Naive thymus-derived CD4-positive, alpha-beta T cell (primary cell): ENCODE data around the gene NXN. TPM values are rescaled to one million over a fixed set of nuclear protein-coding genes. Genes with fewer than 3 reads are reported as not detected.
A peak's percentile ranks its signal among the peaks of the same experiment; 100 is the strongest.
"Not testable (repeated sequence)": the region's sequence is repeated elsewhere in the genome, so short reads cannot be mapped to it uniquely, and the experiment has no call there.

ENCODE experiments used
- ATAC-seq: fragments of 150-1000 bp; cut with Tn5 transposase; 2 replicates; pipeline ENCODE4 v1.10.0; 2021; ENCODE audit warnings: mild to moderate bottlenecking, moderate library complexity
- CTCF ChIA-PET: fragments of 350-600 bp; sonication (Branson Sonifier 250); formaldehyde crosslinking; loops from one replicate; lab custom pipeline; 2021; ENCODE audit warnings: antibody characterized with exemption; lab: Charles Lee
- POLR2A ChIA-PET: fragments of 350-600 bp; sonication (Branson Sonifier 250); formaldehyde crosslinking; loops from one replicate; lab custom pipeline; 2021; ENCODE audit warnings: antibody characterized with exemption, inconsistent platforms; lab: Charles Lee
- DNase-seq, 9 donors: peaks; one replicate each; pipeline versions ENCODE4 v3.0.0 to v3.0.0-alpha.2; 2020 to 2022; ENCODE audit warnings: mixed read lengths in 1 of 9
- H3K27ac ChIP-seq: one replicate; pipeline ENCODE4 v1.7.0; 2013; ENCODE audit warnings: mild to moderate bottlenecking, low read depth, low read length, moderate library complexity
- H3K27me3 ChIP-seq, 2 donors: one replicate each; pipeline ENCODE4 v1.7.0; 2013; ENCODE audit warnings: low read length in 2 of 2, mild to moderate bottlenecking in 2 of 2, moderate library complexity in 2 of 2; ENCODE audit not compliant: control insufficient read depth in 2 of 2, insufficient read depth in 2 of 2
- H3K36me3 ChIP-seq, 3 experiments: 1 replicate in 2 of 3; 2 replicates in 1 of 3; pipeline ENCODE4 v1.7.0; 2013; ENCODE audit warnings: low read length in 3 of 3, mild to moderate bottlenecking in 3 of 3, moderate library complexity in 1 of 3; ENCODE audit not compliant: insufficient read depth in 3 of 3, control insufficient read depth in 2 of 3
- H3K4me1 ChIP-seq, 2 donors: one replicate each; pipeline ENCODE4 v1.7.0; 2013; ENCODE audit warnings: low read length in 2 of 2, mild to moderate bottlenecking in 2 of 2, moderate library complexity in 1 of 2; ENCODE audit not compliant: control insufficient read depth in 2 of 2, insufficient read depth in 2 of 2
- H3K4me3 ChIP-seq: 2 replicates; pipeline ENCODE4 v1.7.0; 2013; ENCODE audit warnings: mild to moderate bottlenecking, low read length
- H3K9me3 ChIP-seq, 3 experiments: 1 replicate in 2 of 3; 2 replicates in 1 of 3; pipeline ENCODE4 v1.7.0; 2013; ENCODE audit warnings: low read length in 3 of 3; ENCODE audit not compliant: control insufficient read depth in 2 of 3
- H3K27ac Mint-ChIP-seq, 9 donors: one replicate each; pipeline ENCODE4 v1.8.0; 2020 to 2022; ENCODE audit warnings: mixed read lengths in 9 of 9, mild to moderate bottlenecking in 8 of 9, moderate library complexity in 5 of 9, inconsistent platforms in 2 of 9
- H3K27me3 Mint-ChIP-seq, 5 donors: one replicate each; pipeline ENCODE4 v1.8.0; 2021 to 2022; ENCODE audit warnings: mixed read lengths in 5 of 5, mild to moderate bottlenecking in 1 of 5
- H3K36me3 Mint-ChIP-seq, 5 donors: one replicate each; pipeline ENCODE4 v1.8.0; 2020 to 2022; ENCODE audit warnings: mixed read lengths in 5 of 5, mild to moderate bottlenecking in 3 of 5, inconsistent platforms in 1 of 5
- H3K4me1 Mint-ChIP-seq, 7 donors: one replicate each; pipeline ENCODE4 v1.8.0; 2020 to 2022; ENCODE audit warnings: mixed read lengths in 7 of 7, mild to moderate bottlenecking in 3 of 7, inconsistent platforms in 1 of 7
- H3K4me3 Mint-ChIP-seq, 10 donors: one replicate each; pipeline ENCODE4 v1.8.0; 2020 to 2022; ENCODE audit warnings: mild to moderate bottlenecking in 10 of 10, mixed read lengths in 10 of 10, moderate library complexity in 6 of 10, inconsistent platforms in 2 of 10
- H3K9me3 Mint-ChIP-seq, 11 donors: one replicate each; pipeline ENCODE4 v1.8.0; 2020 to 2022; ENCODE audit warnings: mixed read lengths in 11 of 11, mild to moderate bottlenecking in 4 of 11, inconsistent platforms in 1 of 11, moderate library complexity in 1 of 11
- intact Hi-C, 2 donors: fragments of 100-400 bp; cut with micrococcal nuclease; formaldehyde crosslinking; loops; one replicate each; pipeline ENCODE4 v1.15.1; 2023
- microRNA-seq: library from miRNA; unstranded; fragments of <30 nt; microRNA quantifications from one replicate; pipeline ENCODE4 v1.2.0, GENCODE V29; 2022; ENCODE audit warnings: borderline microRNAs expressed
- polyA plus RNA-seq, 2 donors: library from polyadenylated mRNA; unstranded; fragments of 300-500 nt; fragmentation: Illumina TruSeq; gene quantifications; one replicate each; pipeline ENCODE4 v1.2.3, GENCODE V29; 2021
- total RNA-seq, 6 experiments: library from RNA in 5 of 6; stranded (reverse) in 5 of 6; gene quantifications; 1 replicate in 5 of 6; 2 replicates in 1 of 6; pipeline ENCODE4 v1.2.3 and lab custom pipeline; 2021 to 2026

The NXN gene
- total and polyA plus RNA-seq, 7 experiments from 2014 or later = 0.10 to 0.84 (median 0.30) TPM; not detected in 2

DNA sequence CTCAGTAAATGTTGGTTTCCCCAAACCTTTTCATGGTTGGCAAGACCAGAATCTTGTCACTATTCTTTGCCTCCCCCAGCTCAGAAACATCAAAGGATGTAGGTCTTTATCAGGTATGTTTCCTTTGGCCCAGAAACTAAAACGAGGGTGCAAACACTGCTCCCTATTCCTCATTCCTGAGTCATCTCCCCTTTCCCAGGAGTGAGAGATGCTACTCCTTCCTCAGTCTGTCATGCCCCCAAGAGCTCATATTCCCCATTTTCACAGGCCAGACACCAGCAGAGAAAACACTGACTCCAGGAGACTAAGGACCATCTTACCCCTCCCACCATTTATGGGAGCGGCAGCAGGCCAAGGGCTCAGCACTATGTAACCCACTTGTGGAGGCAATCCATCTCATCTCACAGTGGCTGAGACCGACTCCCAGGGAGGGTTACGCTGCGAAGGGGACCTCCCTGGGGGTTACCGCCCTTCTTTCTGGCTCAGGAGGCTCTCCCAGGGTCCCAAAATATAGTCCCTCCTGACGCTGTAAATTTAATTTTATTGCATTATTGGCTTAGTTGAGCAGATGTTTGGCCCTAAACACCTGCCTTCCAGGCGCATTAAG, 229.0 kb downstream of the NXN start:
- H3K27me3 ChIP-seq = no peaks in the 10 kb centered on the region
- ATAC-seq (no peak), DNase-seq (no peak)
- peak overlapping the region; percentile 80 for H3K4me3 ChIP-seq
- ChIA-PET POLR2A (interaction anchor here (0.6 to 3.6 kb wide), 8 partner anchors 11 to 334 kb away, joined by 3 to 22 read pairs (median 5); partner anchors contain the start of genes GLOD4, MRM3 and VPS53), CTCF (interaction anchor here (0.6 to 1.2 kb wide), 2 partner anchors 28 to 245 kb away, joined by 3 read pairs; no protein-coding TSS in a partner anchor)
- Mint-ChIP-seq H3K27ac (peak overlapping the region; percentile 76 to 97 (median 94)), H3K36me3 (peaks cover 0 to 39% (median 9%) of the 10 kb centered on the region in 5 donors), H3K4me3 (peak overlapping the region; percentile 90 to 97 (median 96)), H3K27me3 (no peaks in the 10 kb centered on the region), H3K9me3 (peaks cover 0 to 10% (median 0%) of the 10 kb centered on the region in 11 donors), H3K4me1 (peaks cover 32 to 43% (median 40%) of the 10 kb centered on the region in 7 donors)
- peaks cover 0 to 28% (median 5%) of the 10 kb centered on the region in 3 experiments for H3K36me3 ChIP-seq
- intact Hi-C loops = no loop called here
- peaks cover 15 to 22% of the 10 kb centered on the region in 2 donors for H3K4me1 ChIP-seq
- H3K27ac ChIP-seq = no peak overlapping the region
- H3K9me3 ChIP-seq = no peaks in the 10 kb centered on the region

DNA sequence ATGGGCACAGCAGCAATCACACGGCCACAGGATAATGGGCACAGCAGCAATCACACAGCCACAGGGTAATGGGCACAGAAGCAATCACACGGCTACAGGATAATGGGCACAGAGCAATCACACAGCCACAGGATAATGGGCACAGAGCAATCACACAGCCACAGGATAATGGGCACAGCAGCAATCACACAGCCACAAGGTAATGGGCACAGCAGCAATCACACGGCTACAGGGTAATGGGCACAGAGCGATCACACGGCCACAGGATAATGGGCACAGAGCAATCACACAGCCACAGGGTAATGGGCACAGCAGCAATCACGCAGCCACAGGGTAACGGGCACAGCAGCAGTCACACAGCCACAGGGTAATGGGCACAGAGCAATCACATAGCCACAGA, 230.2 kb downstream of the NXN start:
- H3K27ac Mint-ChIP-seq = peak overlapping the region in 4 of 9 donors; percentile 40 to 65 (median 44)
- H3K9me3 ChIP-seq, H3K27me3 Mint-ChIP-seq, H3K27ac ChIP-seq, H3K9me3 Mint-ChIP-seq, ATAC-seq, H3K4me3 ChIP-seq, H3K27me3 ChIP-seq, DNase-seq, intact Hi-C loops: not testable (repeated sequence)
- H3K4me1 ChIP-seq = peaks cover 15 to 22% of the 10 kb centered on the region in 2 donors
- peaks cover 32 to 43% (median 40%) of the 10 kb centered on the region in 7 donors for H3K4me1 Mint-ChIP-seq
- peaks cover 0 to 36% (median 9%) of the 10 kb centered on the region in 5 donors for H3K36me3 Mint-ChIP-seq
- POLR2A ChIA-PET = interaction anchor here (1.3 to 1.8 kb wide), 2 partner anchors 10 to 33 kb away, joined by 5 read pairs; partner anchors contain the start of genes GLOD4 and MRM3
- H3K36me3 ChIP-seq = peaks cover 0 to 40% (median 5%) of the 10 kb centered on the region in 3 experiments
- peak overlapping the region in 8 of 10 donors; percentile 41 to 96 (median 53) for H3K4me3 Mint-ChIP-seq
- CTCF ChIA-PET = interaction anchor here (0.7 kb wide), 1 partner anchor 235 kb away, joined by 3 read pairs; no protein-coding TSS in a partner anchor

Small RNA genes within 50 kb of the gene (microRNA-seq; reads per million reads assigned to microRNA genes)
- not detected for gene MIR3183

Other genes with a start within 250 kb of the NXN start
- 10 to 100 TPM in 1 of 5 experiments, 1 to 10 TPM in 2, under 1 TPM in 2; 0.54 to 21.5 (median 1.2) TPM for gene TLCD3A, start 247.2 kb downstream of the NXN start, total RNA-seq
- under 1 TPM in 1 of 2 donors, not detected in 1; 0.36 TPM for gene TLCD3A, start 247.2 kb downstream of the NXN start, polyA plus RNA-seq
- 10 to 100 TPM; 15.5 to 35.0 (median 28.9) TPM for gene GEMIN4, start 227.5 kb downstream of the NXN start, total RNA-seq
- gene GEMIN4, start 227.5 kb downstream of the NXN start, polyA plus RNA-seq = 10 to 100 TPM; 24.4 to 49.3 TPM
- gene GLOD4, start 197.5 kb downstream of the NXN start, total RNA-seq = 10 to 100 TPM; 60.1 to 79.0 (median 77.6) TPM
- gene GLOD4, start 197.5 kb downstream of the NXN start, polyA plus RNA-seq = 100 to 1,000 TPM in 1 of 2 donors, 10 to 100 TPM in 1; 94.2 to 102 TPM
- 10 to 100 TPM; 19.3 to 47.1 (median 25.9) TPM for gene MRM3, start 197.4 kb downstream of the NXN start, total RNA-seq
- gene MRM3, start 197.4 kb downstream of the NXN start, polyA plus RNA-seq = 10 to 100 TPM; 24.4 to 32.5 TPM
- gene TIMM22, start 17.4 kb upstream of the NXN start, total RNA-seq = 10 to 100 TPM in 3 of 5 experiments, 1 to 10 TPM in 2; 8.3 to 13.5 (median 11.3) TPM
- 10 to 100 TPM; 24.9 to 27.9 TPM for gene TIMM22, start 17.4 kb upstream of the NXN start, polyA plus RNA-seq
- 100 to 1,000 TPM in 4 of 5 experiments, 10 to 100 TPM in 1; 85.3 to 152 (median 140) TPM for gene ABR, start 200.2 kb upstream of the NXN start, total RNA-seq
- 10 to 100 TPM; 13.1 to 24.4 TPM for gene ABR, start 200.2 kb upstream of the NXN start, polyA plus RNA-seq